ENCODE measurements around the gene CLK1. TPM values are rescaled to one million over a fixed set of nuclear protein-coding genes. Genes with fewer than 3 reads are reported as not detected.
A peak's percentile ranks its signal among the peaks of the same experiment; 100 is the strongest.

The CLK1 gene
- total RNA-seq, 1 donor from 2014 or later, result 244 TPM

DNA sequence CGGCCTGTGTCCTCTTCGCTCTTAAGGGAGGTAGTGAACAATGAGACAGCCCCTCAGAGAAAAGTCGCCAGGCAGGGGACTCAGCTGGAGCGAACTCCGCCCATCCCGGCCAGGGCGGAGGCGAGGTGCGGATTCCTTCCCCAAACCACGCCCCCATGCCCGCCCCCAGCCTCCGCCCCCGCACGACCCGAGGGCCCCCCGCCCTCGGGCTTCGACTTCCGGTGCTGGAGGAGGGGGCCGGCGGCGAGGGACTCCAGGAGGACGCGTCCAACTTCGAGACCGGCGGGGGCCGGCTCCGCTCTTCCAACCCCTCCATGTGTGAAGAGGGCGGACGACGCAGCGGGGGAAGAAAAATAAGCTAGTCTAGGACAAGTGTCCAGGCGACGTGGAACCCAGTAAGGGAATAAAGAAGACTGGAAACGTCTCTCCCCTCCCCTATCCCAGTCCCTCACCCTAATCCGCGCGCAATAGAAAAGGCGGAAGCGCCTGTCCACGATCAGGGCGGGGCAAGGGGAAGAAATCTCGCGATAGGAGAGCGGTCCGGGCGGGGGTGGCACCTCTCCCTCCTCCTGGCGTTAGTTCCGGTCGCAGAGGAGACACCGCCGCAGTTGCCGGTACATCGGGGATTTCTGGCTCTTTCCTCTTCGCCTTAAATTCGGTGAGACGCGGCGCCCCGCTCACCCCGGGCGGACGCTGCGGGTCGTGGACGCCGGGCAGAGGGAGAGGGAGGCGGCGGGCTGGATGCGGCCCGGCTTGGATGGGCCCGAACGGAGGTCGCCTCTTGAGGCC lies 52.9 kb downstream of the CLK1 start, which contains the start of gene BZW1:
Gene BZW1, plus strand, starts transcription at position 578 of the 789 bp plus-strand sequence. CDS start 1,308 bp downstream, outside the sequence.
- peak; percentile 94 for DNase-seq

GRCh38 chr2:200810998-200811332 lies 53.5 kb downstream of the CLK1 start:
- no peak for DNase-seq

DNA sequence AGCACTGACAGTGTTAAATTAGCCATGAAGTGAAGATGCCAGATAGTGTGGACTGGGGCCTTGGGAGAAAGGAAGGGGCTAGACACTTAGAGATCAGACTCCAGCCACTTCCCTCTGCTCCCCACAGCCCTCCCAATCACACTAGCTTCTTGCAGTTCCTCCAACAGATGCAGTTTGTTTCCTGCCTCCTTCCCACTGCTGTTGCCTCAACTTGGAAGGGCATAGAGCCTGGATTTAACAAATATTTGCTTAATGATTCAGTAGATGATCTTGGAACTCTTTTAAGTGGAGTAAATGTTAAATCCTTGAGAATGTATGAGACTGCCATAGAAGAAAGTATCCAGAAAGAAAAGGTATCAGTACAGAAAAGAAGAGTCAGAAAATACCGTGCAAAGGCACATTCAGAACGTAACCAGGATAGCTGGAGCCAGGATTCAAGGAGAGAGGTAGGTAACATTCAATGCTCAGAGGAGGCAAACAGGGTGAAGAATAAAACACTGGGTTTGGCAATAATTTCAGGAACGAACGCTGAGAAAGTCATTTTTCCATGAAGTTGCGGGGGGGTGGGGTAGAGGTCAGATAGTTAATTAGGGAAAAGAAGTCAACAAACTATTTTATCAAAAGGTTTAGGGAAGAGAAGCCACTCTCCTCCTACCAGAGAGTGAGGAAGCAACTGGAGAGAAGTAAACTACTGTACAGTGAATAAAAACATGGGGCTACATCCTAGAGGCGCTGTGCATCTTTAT lies 54.0 kb downstream of the CLK1 start:
- DNase-seq, result no peak

DNA sequence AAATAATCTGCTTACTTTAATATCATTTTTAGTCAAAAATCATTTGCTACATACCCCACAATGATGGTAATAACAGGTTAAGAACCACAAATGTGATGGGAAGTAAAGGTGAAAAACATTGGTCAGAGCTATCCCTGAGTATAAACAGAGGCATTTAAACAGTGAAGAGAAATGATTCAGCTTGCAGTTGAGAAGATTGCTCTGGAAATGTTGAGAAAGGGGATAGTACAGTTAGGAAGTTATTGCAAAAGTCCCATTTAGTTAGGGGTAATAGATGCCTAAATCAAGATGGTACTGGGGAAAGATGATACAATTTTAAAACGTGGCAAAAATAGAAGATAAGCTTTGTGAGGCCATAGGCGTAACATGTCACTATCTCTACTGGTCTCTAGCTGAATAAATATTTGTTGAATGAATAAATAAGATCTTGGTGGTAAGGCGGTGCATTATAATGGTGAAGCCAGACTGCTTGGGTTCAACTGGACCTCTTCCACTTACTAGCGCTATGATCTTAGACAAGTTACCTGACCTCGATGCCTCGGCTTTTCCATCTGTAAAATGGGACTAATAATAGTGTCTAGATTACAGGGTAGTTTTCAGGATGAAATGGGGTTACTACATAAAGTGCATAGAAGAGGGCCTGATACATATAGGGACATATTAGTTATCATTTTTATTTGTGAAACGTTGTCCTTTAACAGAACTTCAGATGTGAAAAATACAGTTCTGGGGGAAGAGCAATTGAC lies 54.8 kb downstream of the CLK1 start:
- no peak for DNase-seq

Small RNA genes within 50 kb of the gene (small RNA-seq; reads per million reads assigned to genes)
- gene RF00019 (not detected), gene RNA5SP115 (not detected), gene RNU6-312P (not detected), gene RNU6-31P (not detected), gene RNU6-762P (not detected)

Other genes with a start within 250 kb of the CLK1 start
- gene BZW1, start 52.7 kb downstream of the CLK1 start, total RNA-seq, result 444 TPM
- 47.4 TPM for gene PPIL3, start 24.4 kb upstream of the CLK1 start, total RNA-seq
- 34.9 TPM for gene NIF3L1, start 24.7 kb upstream of the CLK1 start, total RNA-seq
- gene ORC2, start 99.0 kb upstream of the CLK1 start, total RNA-seq, result 25.6 TPM
- gene HYCC2, start 207.0 kb upstream of the CLK1 start, total RNA-seq, result 54.4 TPM
- gene NDUFB3, start 207.3 kb upstream of the CLK1 start, total RNA-seq, result 39.8 TPM

All from occipital lobe (tissue), 3 donors.